GM08714 (cell line): ENCODE data around the gene ZNF550.
"Not testable (repeated sequence)": the region's sequence is repeated elsewhere in the genome, so short reads cannot be mapped to it uniquely, and the experiment has no call there.

ENCODE experiments used
- H3K4me3 ChIP-seq: fragments of 200-500 bp; sonication (Bioruptor generic); 2 replicates; pipeline ENCODE4 v1.5.1; 2014; ENCODE audit warnings: mild to moderate bottlenecking, low read length, inconsistent platforms
- ZNF274 ChIP-seq: IDR thresholded peaks from 2 replicates; pipeline ENCODE4 v1.6.1; 2012; ENCODE audit warnings: mild to moderate bottlenecking, low read depth, low read length

The ZNF550 gene

DNA sequence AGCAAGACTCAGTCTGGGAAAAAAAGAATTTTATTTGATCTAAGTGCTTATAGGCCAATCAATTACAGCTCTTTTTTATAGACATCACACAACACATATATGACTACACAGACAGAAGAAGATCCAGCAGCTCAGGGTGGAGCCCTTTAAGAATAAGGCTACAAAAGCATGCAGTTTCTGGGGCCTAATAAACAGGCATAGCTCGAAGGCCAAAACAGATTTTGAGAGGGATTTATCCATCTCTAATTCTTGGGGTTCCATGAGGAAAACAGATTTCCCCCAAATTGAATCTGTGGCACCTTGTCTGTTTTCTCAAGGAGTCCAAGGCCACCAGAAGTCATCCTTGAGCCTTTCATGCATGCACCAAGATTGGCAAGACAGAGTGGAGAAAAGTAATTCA, 3.9 kb upstream of the ZNF550 start:
- no peak overlapping the region for H3K4me3 ChIP-seq
- TF ChIP-seq ZNF274: no peak

DNA sequence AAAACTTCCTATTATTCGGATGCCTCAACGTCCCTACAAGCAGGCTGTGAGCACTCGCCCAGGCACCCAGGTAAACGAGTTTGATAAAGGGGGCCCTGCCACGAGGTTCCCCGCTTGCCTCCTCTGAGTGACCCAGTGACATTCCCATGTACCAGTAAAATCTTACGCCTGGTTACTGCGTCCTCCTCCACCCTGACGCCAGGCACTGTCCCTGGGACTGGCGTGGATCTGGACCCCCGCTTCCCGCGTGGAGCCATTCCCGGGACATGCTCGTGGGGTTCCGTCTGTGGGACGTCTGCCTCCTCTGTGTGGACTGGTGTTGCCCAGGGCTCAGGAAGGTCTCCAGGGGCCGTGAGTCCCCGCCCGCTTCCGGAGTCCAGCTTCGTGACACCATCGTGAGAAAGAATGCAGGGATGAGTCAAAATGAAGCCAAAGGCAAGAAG, 407 bp upstream of the ZNF550 start:
- no peak for TF ChIP-seq ZNF274
- peak overlapping the region; percentile 73; the same call in 1 of the 2 replicates for H3K4me3 ChIP-seq

DNA sequence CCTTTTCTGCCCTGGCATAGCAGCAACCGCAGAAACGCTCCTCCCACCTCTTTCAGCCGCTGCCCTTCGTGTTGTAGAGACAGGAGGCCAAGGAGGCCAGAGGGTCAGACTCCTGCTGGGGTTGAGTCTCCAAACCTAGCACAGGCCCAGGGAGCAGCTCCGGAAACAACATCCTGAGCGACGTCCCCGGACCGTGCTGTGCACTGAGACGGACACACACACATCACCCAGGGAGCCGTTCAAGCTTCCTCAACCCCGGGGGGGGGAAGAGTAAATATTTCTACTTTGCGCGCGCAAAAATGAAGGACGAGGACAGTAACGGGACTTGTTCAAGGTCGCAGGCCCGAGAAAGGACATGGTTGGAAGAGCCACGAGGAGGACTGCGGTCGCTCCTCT, 657 bp downstream of the ZNF550 start:
- TF ChIP-seq ZNF274: no peak
- H3K4me3 ChIP-seq: peak overlapping the region; percentile 73

DNA sequence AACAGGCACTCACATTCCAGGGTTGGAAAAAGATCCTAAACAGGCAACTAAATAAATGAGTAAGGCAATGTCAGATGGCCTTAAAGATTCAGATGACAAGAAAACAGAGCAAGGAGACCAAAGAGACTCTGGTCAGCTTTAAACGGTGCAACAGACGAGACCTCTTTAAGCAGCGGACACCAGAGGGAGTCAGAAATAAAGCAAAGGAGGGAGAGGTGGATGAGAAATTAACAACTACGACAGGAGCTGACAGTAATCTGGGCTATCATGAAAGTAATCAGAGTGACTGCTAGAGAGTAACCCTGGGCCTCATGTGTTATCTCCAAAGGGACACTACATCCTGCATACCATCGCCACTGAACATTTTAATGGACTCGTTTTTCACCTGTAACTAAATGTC, 1.1 kb downstream of the ZNF550 start:
- no peak for TF ChIP-seq ZNF274

DNA sequence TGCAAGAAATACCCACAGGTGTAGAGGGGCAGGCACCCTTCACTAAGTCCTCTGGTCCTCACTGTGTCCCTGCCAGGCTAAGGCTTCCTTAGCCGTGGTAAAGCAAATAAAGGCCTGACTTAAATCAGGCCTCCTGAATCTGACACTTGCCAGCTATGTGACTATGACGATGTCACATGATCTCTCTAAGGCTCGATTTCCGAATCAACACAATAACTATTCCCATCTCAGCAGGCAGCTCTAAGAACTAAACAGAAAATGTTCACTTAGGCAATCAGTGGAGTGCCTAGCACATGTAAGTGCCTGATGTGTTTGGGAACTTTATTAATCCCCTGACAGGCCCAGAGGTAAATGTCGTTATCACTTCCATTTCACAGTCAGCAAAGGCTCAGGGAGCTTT, 2.0 kb downstream of the ZNF550 start:
- no peak overlapping the region for H3K4me3 ChIP-seq
- TF ChIP-seq ZNF274: no peak

More for the DNA sequence above, 1.1 kb downstream of the ZNF550 start:
- H3K4me3 ChIP-seq: peak overlapping the region; percentile 73; the same call in 1 of the 2 replicates

DNA sequence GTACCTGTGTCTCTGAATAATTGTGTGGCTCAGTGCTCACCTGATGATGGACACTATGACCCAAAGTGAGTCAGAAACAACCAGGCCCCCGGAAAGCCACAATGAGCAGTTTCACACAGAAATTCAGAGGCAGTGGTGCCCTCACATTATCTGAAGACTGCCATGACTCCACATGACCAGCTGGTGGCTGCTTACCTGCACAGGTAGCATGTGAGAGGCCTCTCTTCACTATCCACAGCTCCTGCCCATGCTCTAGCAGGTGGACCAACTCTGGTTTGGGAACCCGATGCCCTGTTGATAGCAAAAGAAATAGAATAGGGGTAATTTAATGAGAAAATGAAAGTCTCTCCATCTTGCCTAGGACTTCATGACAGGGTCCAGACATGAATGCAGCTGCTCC, 7.2 kb downstream of the ZNF550 start:
- H3K4me3 ChIP-seq: no peak overlapping the region
- no peak for TF ChIP-seq ZNF274

DNA sequence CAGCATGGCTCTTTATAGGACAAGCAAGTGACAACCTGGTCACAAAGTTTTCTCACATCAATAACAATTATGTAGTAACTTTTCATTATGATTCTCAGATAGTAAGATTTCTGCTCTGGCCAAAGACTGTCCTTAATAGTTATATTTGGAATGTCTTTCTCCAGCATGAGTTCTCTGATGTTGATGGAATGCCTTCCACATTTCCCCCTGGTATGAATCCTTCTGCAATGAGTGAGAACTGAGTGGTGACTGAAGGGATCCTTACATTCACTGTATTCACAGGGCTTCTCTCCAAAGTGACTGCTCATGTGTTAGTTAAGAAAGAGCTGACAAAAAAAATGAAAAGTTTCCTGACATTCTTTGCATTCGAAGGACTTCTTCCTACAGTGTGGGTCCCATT, 13.2 kb downstream of the ZNF550 start:
- TF ChIP-seq ZNF274: peak; percentile 76
- no peak overlapping the region for H3K4me3 ChIP-seq

DNA sequence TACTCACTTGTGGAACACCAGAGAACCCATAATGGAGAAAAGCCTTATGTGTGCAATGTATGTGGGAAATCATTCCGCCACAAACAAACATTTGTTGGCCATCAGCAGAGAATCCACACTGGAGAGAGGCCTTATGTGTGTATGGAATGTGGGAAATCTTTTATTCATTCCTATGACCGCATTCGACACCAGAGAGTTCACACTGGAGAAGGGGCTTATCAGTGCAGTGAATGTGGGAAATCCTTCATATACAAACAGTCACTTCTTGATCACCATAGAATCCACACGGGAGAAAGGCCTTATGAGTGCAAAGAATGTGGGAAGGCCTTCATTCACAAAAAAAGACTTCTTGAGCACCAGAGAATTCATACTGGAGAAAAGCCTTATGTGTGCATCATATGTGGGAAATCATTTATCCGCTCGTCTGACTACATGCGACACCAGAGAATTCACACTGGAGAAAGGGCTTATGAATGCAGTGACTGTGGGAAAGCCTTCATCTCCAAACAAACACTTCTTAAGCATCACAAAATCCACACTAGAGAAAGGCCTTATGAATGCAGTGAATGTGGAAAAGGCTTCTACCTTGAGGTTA, 21.6 kb downstream of the ZNF550 start:
- H3K4me3 ChIP-seq: no peak overlapping the region
- peak; percentile 79 for TF ChIP-seq ZNF274

DNA sequence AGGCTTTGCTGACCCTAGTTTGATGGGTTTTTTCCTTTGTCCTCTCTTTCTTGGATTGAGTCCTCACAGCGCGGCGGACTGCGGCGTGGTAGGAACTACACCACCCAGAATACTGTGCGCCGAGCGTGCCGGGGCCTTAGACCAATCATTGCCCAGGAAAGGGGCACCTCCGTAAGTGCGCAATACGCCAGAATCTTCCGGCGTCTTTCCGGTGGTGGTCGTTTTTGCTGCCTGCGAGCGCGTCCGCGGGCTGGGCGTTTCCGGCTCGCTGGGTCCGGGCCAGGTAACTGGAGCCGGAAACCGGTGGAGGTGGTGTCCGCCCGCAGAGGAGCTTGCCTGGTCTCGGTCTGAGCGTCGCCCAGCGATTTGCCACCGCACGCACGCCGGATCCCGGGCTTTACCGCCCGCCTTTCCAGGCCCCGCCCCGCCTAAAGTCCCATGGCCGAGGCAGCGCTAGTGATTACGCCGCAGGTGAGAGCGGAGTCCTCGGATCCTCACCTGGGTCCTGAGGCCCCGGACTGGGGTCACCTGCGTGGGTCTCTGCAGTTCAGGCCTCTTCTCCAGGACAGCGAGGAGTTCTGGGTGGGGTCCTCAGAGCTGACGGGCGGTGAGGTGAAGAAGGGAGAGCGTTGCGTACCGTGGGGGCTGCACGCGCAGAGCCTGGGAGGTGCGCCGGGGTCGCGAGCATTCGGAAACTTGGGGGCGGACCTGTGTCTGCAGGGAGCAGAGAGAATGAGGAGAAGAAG, 32.4 kb downstream of the ZNF550 start, which contains the start of gene ZNF549:
ZNF549 (plus strand) TSS at position 221 of the 746 bp plus-strand sequence; CDS start at position 439, 218 bp downstream.
- no peak for TF ChIP-seq ZNF274
- H3K4me3 ChIP-seq: peak within 1 kb of the TSS; percentile 89

DNA sequence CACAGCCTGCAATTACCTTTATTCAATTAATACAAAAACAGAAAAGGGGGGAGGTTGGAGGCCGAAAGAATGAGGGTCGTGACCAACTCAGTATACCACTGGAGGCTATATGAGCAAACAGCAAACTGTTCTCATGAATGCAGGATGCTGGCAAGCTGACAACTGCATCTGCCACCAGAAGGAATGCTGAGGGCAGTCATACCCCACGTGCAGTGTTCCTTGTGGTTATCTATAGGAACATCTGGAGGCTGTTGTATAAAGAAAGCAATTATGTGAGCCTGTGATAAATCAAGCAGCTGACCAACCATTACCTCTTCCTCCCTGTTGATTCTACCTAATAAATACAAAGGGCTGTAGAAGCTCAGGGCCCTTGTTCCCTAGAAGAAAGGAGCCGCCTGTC, 41.6 kb downstream of the ZNF550 start:
- not testable (repeated sequence) for H3K4me3 ChIP-seq

DNA sequence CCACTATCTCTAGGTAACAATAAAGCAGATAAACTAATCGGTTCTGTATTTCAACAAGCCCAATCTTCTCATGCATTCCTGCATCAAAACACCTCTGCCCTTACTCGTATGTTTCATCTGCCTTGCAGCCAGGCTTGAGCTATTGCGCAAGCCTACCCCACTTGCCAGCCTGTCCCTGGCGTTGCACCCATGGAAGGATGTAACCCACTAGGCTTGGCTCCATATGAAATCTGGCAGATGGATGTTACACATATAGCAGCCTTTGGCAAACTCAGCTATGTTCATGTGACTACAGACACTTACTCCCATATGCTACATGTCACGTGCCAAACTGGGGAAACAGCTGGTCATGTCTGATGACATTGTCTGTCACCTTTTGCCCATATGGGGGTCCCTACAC, 44.4 kb downstream of the ZNF550 start:
- no peak for TF ChIP-seq ZNF274
- H3K4me3 ChIP-seq: no peak overlapping the region

DNA sequence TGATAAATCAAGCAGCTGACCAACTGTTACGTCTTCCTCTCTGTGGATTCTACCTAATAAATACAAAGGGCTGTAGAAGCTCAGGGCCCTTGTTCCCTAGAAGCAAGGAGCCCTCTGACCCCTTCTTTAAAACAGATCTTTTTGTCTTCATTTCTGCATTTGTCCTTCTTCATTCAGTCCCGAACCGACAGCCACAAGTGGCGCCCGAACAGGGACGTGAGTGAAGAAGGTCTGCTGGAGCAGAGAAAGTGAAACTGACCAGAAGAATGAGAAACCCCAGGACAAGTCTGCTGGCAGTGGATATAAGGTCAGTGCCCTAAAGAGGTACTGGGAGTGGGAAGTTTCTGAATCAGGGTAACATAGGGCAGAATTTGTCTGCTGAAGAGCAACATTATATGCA, 46.8 kb downstream of the ZNF550 start:
- no peak overlapping the region for H3K4me3 ChIP-seq

DNA sequence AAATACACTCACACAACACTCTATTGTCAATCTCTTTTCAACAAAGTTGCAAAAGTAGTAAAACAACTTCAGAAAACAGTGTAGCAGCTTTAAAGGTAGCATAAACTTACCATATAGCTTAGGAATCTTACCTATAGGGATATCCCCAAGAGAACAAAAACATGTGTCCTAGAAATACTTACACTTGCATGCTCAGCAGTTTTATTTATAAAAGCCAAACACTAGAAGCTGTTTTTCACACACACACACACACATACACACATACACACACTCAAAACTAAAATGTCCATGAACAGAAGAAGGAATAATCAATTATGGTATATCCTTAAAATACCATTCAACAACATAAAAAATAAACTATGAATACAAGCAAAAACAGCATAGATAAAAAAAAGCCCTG, 48.2 kb downstream of the ZNF550 start:
- H3K4me3 ChIP-seq: no peak overlapping the region
- TF ChIP-seq ZNF274: no peak

More for the DNA sequence above, 46.8 kb downstream of the ZNF550 start:
- no peak for TF ChIP-seq ZNF274

DNA sequence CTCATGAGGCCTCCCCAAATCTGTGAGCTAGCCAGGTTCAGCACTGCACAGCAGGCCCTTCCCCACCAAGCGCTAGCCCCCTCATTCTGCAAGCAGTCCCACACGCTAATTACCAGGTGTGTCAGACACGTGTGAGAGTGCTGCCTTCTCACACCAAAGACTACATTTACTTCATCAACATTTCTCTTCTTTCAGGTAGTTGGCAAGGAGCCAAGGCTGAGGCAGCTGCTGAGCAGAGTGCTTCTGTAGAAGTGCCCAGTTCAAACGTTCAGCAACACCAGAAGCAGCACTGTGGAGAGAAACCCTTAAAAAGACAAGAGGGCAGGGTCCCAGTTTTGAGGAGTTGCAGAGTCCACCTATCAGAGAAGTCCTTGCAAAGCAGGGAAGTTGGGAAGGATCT, 53.5 kb downstream of the ZNF550 start:
- no peak for TF ChIP-seq ZNF274
- no peak overlapping the region for H3K4me3 ChIP-seq

DNA sequence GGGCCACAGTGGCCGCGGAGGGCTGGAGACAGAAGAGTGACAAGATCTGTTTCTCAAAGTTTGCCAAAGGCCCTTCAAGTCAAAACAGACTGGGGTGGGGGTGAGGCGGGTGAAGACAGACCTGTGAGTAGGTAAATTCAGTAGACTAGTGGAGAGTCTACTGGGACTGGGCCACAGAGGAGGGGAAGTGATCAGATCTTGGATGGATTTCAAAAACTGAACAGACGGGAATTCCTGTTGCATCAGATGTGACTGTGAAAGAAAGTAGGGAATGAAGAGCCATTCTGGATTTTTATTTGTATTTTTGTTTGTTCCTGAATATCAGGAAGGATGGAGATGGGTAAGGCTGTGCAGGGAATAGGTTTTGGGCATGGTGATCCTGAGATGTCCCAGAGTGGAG, 59.3 kb downstream of the ZNF550 start:
- peak overlapping the region; percentile 60 for H3K4me3 ChIP-seq

DNA sequence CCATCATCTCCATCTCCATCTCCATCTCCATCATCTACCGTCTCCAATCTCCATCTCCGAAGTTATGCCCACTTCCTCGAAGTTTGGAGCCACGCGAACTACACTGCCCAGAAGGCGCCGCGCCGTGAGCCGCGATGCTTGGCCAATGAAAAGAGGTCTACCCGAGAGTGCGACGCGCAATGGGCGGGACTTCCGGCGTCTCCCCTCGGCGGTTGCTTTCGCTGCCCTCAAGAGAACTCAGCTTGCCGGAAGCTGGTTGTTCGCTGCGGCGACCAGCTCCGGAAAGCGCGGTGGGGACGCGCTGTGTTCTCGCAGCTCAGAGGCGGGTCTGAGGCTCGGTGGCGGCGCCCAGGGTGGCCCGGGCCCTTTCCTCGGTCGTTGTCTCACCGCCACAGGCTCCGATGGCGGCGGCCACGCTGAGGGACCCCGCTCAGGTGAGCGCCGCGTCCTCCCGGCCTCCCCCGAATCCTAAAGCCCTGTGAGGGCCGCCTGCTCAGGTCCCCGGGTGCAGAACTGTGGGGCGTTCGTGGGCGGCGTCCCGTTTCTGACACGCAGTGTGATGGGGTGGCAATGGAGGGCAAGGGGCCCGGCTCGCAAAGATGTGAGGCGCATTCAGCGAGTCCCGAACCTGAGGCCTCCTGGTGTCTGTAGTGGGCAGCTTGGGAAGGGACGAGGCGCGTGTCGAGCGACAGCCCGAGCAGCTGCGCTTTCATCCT, 59.8 kb downstream of the ZNF550 start, which contains the start of gene ZNF773:
ZNF773 (plus strand) TSS at position 259 of the 716 bp plus-strand sequence; CDS start at position 402, 143 bp downstream.
- peak within 1 kb of the TSS; percentile 60 for H3K4me3 ChIP-seq

DNA sequence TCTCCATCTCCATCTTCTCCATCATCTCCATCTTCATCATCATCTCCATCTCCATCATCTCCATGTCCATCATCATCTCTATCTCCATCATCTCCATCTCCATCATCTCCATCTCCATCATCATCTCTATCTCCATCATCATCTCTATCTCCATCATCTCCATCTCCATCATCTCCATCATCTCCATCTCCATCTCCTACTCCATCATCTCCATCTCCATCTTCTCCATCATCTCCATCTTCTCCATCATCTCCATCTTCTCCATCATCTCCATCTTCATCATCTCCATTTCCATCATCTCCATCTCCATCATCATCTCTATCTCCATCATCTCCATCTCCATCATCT, 60.4 kb downstream of the ZNF550 start:
- not testable (repeated sequence) for H3K4me3 ChIP-seq

DNA sequence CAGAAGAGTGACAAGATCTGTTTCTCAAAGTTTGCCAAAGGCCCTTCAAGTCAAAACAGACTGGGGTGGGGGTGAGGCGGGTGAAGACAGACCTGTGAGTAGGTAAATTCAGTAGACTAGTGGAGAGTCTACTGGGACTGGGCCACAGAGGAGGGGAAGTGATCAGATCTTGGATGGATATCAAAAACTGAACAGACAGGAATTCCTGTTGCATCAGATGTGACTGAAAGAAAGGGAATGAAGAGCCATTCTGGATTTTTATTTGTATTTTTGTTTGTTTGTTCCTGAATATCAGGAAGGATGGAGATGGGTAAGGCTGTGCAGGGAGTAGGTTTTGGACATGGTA, 71.4 kb downstream of the ZNF550 start:
- H3K4me3 ChIP-seq: peak overlapping the region; percentile 40

DNA sequence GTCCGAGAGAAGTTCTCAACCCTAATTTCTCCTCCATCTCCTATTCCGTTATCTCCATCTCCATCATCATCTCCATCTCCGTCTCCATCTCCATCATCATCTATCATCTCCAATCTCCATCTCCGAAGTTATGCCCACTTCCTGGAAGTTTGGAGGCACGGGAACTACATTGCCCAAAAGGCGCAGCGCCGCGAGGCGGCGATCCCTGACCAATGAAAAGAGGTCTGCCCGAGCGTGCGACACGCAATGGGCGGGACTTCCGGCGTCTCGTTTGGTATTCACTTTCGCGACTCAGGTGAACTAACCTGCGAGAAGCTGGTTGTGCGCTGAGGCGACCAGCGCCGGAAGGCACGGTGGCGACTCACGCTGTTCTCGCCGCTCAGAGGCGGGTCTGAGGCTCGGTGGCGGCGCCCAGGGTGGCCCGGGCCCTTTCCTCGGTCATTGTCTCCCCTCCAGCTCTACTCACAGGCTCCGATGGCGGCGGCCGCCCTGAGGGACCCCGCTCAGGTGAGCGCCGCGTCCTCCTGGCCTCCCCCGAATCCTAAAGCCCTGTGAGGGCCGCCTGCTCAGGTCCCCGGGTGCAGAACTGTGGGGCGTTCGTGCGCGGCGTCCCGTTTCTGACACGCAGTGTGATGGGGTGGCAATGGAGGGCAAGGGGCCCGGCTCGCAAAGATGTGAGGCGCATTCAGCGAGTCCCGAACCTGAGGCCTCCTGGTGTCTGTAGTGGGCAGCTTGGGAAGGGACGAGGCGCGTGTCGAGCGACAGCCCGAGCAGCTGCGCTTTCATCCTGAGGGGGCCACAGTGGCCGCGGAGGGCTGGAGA, 72.0 kb downstream of the ZNF550 start, which contains the start of gene ZNF419:
ZNF419 (plus strand) TSS at position 274 of the 822 bp plus-strand sequence; CDS start at position 475, 201 bp downstream.
- peak within 1 kb of the TSS; percentile 78 for H3K4me3 ChIP-seq
